Left lung (tissue), 10 donors: ENCODE data around the gene RRP12. TPM values are rescaled to one million over a fixed set of nuclear protein-coding genes. Genes with fewer than 3 reads are reported as not detected.

Experiments used
- ATAC-seq: fragments of 200-7000 bp; cut with Tn5 transposase; one replicate; pipeline ENCODE4 v1.9.1; 2020; ENCODE audit warnings: moderate library complexity
- DNase-seq, 4 donors: peaks; one replicate each; pipeline ENCODE4 v3.0.0-alpha.2; 2013 to 2020
- H3K27ac ChIP-seq, 2 donors: fragments of 200-600 bp; sonication (generic) in 1 of 2; one replicate each; pipeline versions ENCODE4 v1.5.0 to v1.8.0; 2020 to 2021
- H3K27me3 ChIP-seq, 2 donors: fragments of 200-600 bp; sonication (generic) in 1 of 2; one replicate each; pipeline versions ENCODE4 v1.5.0 to v1.8.0; 2020 to 2021
- H3K36me3 ChIP-seq, 2 donors: fragments of 200-600 bp; sonication (generic) in 1 of 2; one replicate each; pipeline versions ENCODE4 v1.5.0 to v1.8.0; 2020 to 2021
- H3K4me1 ChIP-seq, 2 donors: fragments of 200-600 bp; one replicate each; pipeline ENCODE4 v1.8.0; 2021
- H3K4me3 ChIP-seq, 2 donors: fragments of 200-600 bp; sonication (generic) in 1 of 2; one replicate each; pipeline versions ENCODE4 v1.5.0 to v1.8.0; 2020 to 2021; ENCODE audit warnings: mild to moderate bottlenecking in 1 of 2
- H3K9me3 ChIP-seq, 2 donors: fragments of 200-600 bp; sonication (generic) in 1 of 2; one replicate each; pipeline versions ENCODE4 v1.5.0 to v1.8.0; 2020 to 2021
- intact Hi-C, 2 donors: fragments of 100-400 bp; cut with DNase I; formaldehyde crosslinking; loops; one replicate each; pipeline versions ENCODE4 v1.11.2 to v1.14.2; 2022
- polyA plus RNA-seq, 6 donors: library from polyadenylated mRNA; unstranded; fragments of 120-200 nt; gene quantifications; one replicate each; pipeline ENCODE4 v1.2.1, GENCODE V29; 2013; ENCODE audit not compliant: insufficient read length in 6 of 6
- total RNA-seq, 2 donors: library from RNA; stranded (reverse); fragmentation: NEBNext Ultra II Directional; extraction: Animal tissue kit (Norgen Biotek cat#: 25700); gene quantifications; one replicate each; pipeline ENCODE4 v1.2.1, GENCODE V29; 2021
- TF ChIP-seq, protein P1 (sequence below), 2 donors: fragments of 200-600 bp; sonication (generic) in 1 of 2; IDR thresholded peaks; one replicate each; pipeline versions ENCODE4 v1.5.0 to v1.8.0; 2021; ENCODE audit warnings: antibody characterized with exemption in 2 of 2
- donor health status: DM: no; HTN: yes; CAD: no.
- donor health status: DM: no; HTN: no; CAD: no.

The RRP12 gene
- total and polyA plus RNA-seq, 8 donors, result 21.2 to 40.4 (median 24.8) TPM

DNA sequence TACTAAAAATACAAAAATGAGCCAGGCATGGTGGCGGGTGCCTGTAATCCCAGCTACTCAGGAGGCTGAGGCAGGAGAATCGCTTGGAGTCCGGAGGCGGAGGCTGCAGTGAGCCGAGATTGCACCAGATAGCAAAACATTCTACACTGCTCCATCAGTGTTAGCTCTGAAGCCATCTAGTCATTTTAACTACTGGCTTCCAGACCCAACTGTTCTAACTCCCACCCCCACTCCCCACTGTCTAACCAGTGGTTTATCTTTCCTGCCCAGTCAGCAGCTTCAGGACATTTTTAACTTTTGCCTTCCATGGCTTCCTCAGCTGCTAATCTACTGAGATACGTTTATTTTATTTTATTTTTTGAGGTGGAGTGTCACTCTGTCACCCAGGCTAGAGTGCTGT, 88.2 kb downstream of the RRP12 start:
- DNase-seq (no peak), ATAC-seq (no peak)
- intact Hi-C loops, result no loop called here
- Histone ChIP-seq H3K9me3 (no peaks in the 10 kb centered on the region), H3K27me3 (no peaks in the 10 kb centered on the region), H3K4me3 (no peak overlapping the region), H3K4me1 (peaks cover 0 to 30% of the 10 kb centered on the region in 2 donors), H3K36me3 (no peaks in the 10 kb centered on the region), H3K27ac (no peak overlapping the region)
- TF ChIP-seq, protein P1, sequence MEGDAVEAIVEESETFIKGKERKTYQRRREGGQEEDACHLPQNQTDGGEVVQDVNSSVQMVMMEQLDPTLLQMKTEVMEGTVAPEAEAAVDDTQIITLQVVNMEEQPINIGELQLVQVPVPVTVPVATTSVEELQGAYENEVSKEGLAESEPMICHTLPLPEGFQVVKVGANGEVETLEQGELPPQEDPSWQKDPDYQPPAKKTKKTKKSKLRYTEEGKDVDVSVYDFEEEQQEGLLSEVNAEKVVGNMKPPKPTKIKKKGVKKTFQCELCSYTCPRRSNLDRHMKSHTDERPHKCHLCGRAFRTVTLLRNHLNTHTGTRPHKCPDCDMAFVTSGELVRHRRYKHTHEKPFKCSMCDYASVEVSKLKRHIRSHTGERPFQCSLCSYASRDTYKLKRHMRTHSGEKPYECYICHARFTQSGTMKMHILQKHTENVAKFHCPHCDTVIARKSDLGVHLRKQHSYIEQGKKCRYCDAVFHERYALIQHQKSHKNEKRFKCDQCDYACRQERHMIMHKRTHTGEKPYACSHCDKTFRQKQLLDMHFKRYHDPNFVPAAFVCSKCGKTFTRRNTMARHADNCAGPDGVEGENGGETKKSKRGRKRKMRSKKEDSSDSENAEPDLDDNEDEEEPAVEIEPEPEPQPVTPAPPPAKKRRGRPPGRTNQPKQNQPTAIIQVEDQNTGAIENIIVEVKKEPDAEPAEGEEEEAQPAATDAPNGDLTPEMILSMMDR (IDR thresholded peaks at IDR 0.05), result no peak

DNA sequence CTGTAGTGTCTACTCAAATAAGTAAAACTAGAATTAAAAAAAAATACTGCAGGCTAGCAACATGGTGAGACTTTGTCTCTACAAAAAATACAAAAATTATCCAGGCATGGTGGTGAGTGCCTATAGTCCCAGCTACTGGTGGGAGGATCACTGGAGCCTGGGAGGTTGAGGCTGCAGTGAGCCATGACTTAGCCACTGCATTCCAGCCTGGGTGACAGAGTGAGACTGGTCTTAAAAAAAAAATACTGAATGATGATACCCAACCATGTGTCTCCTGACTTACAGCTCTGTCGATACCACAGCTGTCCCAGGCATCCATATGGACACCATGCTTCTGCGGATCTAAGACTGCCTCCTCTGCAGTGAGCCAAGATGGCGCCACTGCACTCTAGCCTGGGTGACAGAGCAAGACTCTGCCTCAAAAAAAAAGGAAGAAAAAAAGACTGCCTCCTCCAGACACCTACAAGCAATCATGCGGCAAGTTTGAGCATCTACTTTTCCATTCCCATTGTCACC, 90.0 kb downstream of the RRP12 start:
- Histone ChIP-seq H3K9me3 (no peaks in the 10 kb centered on the region), H3K4me3 (no peak overlapping the region), H3K27ac (no peak overlapping the region), H3K27me3 (no peaks in the 10 kb centered on the region), H3K36me3 (no peaks in the 10 kb centered on the region), H3K4me1 (peaks cover 0 to 18% of the 10 kb centered on the region in 2 donors)
- TF ChIP-seq, protein P1 (IDR thresholded peaks at IDR 0.05), result no peak
- intact Hi-C loops, result no loop called here
- no peak for DNase-seq
- no peak for ATAC-seq

DNA sequence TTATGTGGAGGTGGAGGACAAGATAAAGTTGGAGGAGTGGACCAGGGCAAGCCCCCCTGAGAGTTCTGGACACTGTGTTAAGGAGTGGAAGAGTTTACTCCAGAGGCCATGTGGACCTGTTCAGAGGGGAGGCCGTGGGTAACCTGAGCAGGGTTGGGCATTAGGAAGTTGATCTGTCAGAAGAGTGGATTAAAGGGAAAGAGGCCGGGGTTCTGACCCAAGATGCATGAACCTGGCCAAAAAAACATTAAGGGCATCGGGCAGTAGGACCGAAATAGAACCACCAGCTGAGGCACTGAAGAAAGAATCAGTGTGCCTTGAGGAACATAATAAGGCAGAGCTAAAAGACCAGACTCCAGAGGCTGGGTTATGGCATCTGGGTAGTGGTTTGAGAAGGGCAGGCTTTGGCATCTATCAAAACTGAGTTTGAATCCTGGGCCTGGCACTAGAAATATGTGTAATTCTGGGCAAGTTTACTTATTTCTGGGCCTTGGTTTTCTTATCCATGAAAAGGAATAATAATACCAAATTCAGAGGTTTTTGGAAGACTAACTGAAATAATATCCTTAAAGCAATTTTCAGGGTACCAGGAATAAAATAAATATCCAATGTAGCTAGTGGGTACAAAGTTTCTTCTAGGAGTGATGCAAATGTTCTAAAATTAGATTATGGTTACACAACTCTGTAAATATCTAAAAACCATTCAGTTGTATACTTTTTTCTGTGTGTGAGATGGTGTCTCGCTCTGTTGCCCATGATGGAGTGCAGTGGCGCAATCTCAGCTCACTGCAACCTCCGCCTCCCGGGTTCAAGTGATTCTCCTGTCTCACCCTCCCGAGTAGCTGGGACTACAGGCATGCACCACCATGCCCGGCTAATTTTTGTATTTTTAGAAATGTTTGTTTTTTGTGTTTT, 93.0 kb downstream of the RRP12 start:
- H3K9me3 ChIP-seq, result no peaks in the 10 kb centered on the region
- ATAC-seq (no peak), DNase-seq (no peak)
- no peaks in the 10 kb centered on the region for H3K27me3 ChIP-seq
- TF ChIP-seq, protein P1 (IDR thresholded peaks at IDR 0.05), result no peak
- peaks cover 0 to 3% of the 10 kb centered on the region in 2 donors for H3K4me1 ChIP-seq
- H3K36me3 ChIP-seq, result no peaks in the 10 kb centered on the region
- H3K27ac ChIP-seq, result no peak overlapping the region
- intact Hi-C loops, result no loop called here
- no peak overlapping the region for H3K4me3 ChIP-seq

DNA sequence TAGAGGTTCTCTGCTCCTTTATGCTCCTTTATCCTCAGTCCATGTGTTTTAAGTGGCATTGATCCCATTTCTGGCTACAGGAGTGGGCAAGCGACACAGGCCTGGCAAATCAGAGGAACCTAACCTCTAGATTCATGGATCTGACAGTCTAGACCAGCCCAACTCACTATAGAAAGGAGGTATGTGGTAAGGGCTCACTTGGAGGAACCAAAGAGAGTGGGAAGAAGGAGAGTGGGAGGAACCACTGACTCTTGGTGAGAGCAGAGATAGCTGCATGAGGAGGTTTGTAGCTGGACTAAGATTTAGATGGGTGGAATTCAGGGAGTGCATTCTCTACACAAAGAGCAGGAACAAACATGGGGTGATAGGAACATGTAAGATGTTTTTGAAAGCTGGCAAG, 93.7 kb downstream of the RRP12 start:
- Histone ChIP-seq H3K4me3 (no peak overlapping the region), H3K9me3 (no peaks in the 10 kb centered on the region), H3K27me3 (no peaks in the 10 kb centered on the region), H3K27ac (no peak overlapping the region), H3K36me3 (no peaks in the 10 kb centered on the region), H3K4me1 (peaks cover 0 to 3% of the 10 kb centered on the region in 2 donors)
- TF ChIP-seq, protein P1 (IDR thresholded peaks at IDR 0.05), result no peak
- intact Hi-C loops, result no loop called here
- ATAC-seq (no peak), DNase-seq (no peak)

Other genes with a start within 250 kb of the RRP12 start
- under 1 TPM; 0.20 to 0.45 TPM for gene SLIT1, start 215.4 kb downstream of the RRP12 start, total RNA-seq
- 1 to 10 TPM; 3.2 to 7.0 (median 4.7) TPM for gene SLIT1, start 215.4 kb downstream of the RRP12 start, polyA plus RNA-seq
- gene ARHGAP19, start 108.7 kb downstream of the RRP12 start, total RNA-seq, result 10 to 100 TPM in 1 of 2 donors, 1 to 10 TPM in 1; 9.8 to 11.4 TPM
- 10 to 100 TPM; 24.7 to 30.7 (median 27.3) TPM for gene ARHGAP19, start 108.7 kb downstream of the RRP12 start, polyA plus RNA-seq
- 10 to 100 TPM in 1 of 2 donors, 1 to 10 TPM in 1; 5.2 to 10.8 TPM for gene FRAT1, start 82.1 kb downstream of the RRP12 start, total RNA-seq
- 1 to 10 TPM; 2.4 to 3.6 (median 3.2) TPM for gene FRAT1, start 82.1 kb downstream of the RRP12 start, polyA plus RNA-seq
- 10 to 100 TPM; 12.8 to 30.2 TPM for gene FRAT2, start 66.6 kb downstream of the RRP12 start, total RNA-seq
- gene FRAT2, start 66.6 kb downstream of the RRP12 start, polyA plus RNA-seq, result 1 to 10 TPM; 7.4 to 9.3 (median 8.5) TPM
- gene PGAM1, start 24.9 kb upstream of the RRP12 start, total RNA-seq, result 100 to 1,000 TPM; 209 to 236 TPM
- gene PGAM1, start 24.9 kb upstream of the RRP12 start, polyA plus RNA-seq, result 100 to 1,000 TPM; 155 to 173 (median 163) TPM
- gene EXOSC1, start 44.7 kb upstream of the RRP12 start, total RNA-seq, result 10 to 100 TPM; 27.2 to 30.4 TPM
- 10 to 100 TPM; 34.9 to 43.1 (median 40.1) TPM for gene EXOSC1, start 44.7 kb upstream of the RRP12 start, polyA plus RNA-seq
- 10 to 100 TPM; 61.5 to 65.2 TPM for gene ZDHHC16, start 44.8 kb upstream of the RRP12 start, total RNA-seq
- 10 to 100 TPM; 44.8 to 48.7 (median 46.6) TPM for gene ZDHHC16, start 44.8 kb upstream of the RRP12 start, polyA plus RNA-seq
- gene MMS19, start 97.1 kb upstream of the RRP12 start, total RNA-seq, result 10 to 100 TPM; 60.1 to 60.7 TPM
- gene MMS19, start 97.1 kb upstream of the RRP12 start, polyA plus RNA-seq, result 100 to 1,000 TPM in 3 of 6 donors, 10 to 100 TPM in 3; 94.4 to 113 (median 101) TPM
- 10 to 100 TPM; 30.4 to 41.0 TPM for gene UBTD1, start 97.6 kb upstream of the RRP12 start, total RNA-seq
- 10 to 100 TPM; 16.6 to 25.2 (median 19.2) TPM for gene UBTD1, start 97.6 kb upstream of the RRP12 start, polyA plus RNA-seq
- 1 to 10 TPM; 1.3 to 1.9 TPM for gene ANKRD2, start 171.4 kb upstream of the RRP12 start, total RNA-seq
- gene ANKRD2, start 171.4 kb upstream of the RRP12 start, polyA plus RNA-seq, result under 1 TPM; 0.18 to 0.43 (median 0.25) TPM
- gene HOGA1, start 183.0 kb upstream of the RRP12 start, total RNA-seq, result 1 to 10 TPM; 1.1 to 1.2 TPM
- 1 to 10 TPM in 4 of 6 donors, under 1 TPM in 2; 0.85 to 2.2 (median 1.5) TPM for gene HOGA1, start 183.0 kb upstream of the RRP12 start, polyA plus RNA-seq
- gene C10orf62, start 188.4 kb upstream of the RRP12 start, total RNA-seq, result not detected
- under 1 TPM in 2 of 6 donors, not detected in 4; 0.14 to 0.15 TPM for gene C10orf62, start 188.4 kb upstream of the RRP12 start, polyA plus RNA-seq
- 1 to 10 TPM; 4.1 to 10.0 TPM for gene MORN4, start 232.2 kb upstream of the RRP12 start, total RNA-seq
- 10 to 100 TPM; 14.2 to 21.1 (median 15.8) TPM for gene MORN4, start 232.2 kb upstream of the RRP12 start, polyA plus RNA-seq
- 10 to 100 TPM; 25.8 to 27.1 TPM for gene PI4K2A, start 239.3 kb upstream of the RRP12 start, total RNA-seq
- 10 to 100 TPM; 12.7 to 17.1 (median 14.2) TPM for gene PI4K2A, start 239.3 kb upstream of the RRP12 start, polyA plus RNA-seq